ENCODE data around the gene RPS6KA5. TPM values are rescaled to one million over a fixed set of nuclear protein-coding genes. Genes with fewer than 3 reads are reported as not detected.

Gene RPS6KA5
- total RNA-seq, 1 experiment from 2014 or later = 3.8 TPM

GRCh38 chr14:90893510-90893909 lies 166.9 kb downstream of the RPS6KA5 start:
- Histone ChIP-seq H2AFZ (ENCODE audit: low read length) (no peak overlapping the region), H3K14ac (ENCODE audit: insufficient read depth, low read length) (no peak overlapping the region), H2BK120ac (ENCODE audit: low read depth, low read length, poor library complexity, severe bottlenecking) (no peak overlapping the region), H3K18ac (ENCODE audit: insufficient read length, low read depth, low read length) (no peak overlapping the region), H3K27ac (ENCODE audit: insufficient read length, low read depth, low read length) (no peak overlapping the region), H2AK5ac (ENCODE audit: insufficient read length, low read length) (no peak overlapping the region), H3K27me3 (ENCODE audit: insufficient read depth, low read length) (no peaks in the 10 kb centered on the region), H3K56ac (ENCODE audit: insufficient read length, low read depth, low read length) (no peak overlapping the region), H2BK12ac (ENCODE audit: insufficient read length, low read depth, low read length) (no peak overlapping the region), H2BK15ac (ENCODE audit: low read depth, low read length) (no peak overlapping the region), H2BK5ac (ENCODE audit: insufficient read length, low read length) (no peak overlapping the region), H4K8ac (replicated peaks; ENCODE audit: insufficient read length, low read depth, low read length) (no peak overlapping the region), H3K9ac (ENCODE audit: extremely low read depth, insufficient read length, low read length) (no peak overlapping the region), H4K5ac (ENCODE audit: insufficient read length, low read depth, low read length) (no peak overlapping the region), H3K9me3 (ENCODE audit: control insufficient read depth, low read depth, low read length) (no peaks in the 10 kb centered on the region), H3K23ac (ENCODE audit: insufficient read length, low read depth, low read length) (no peak overlapping the region), H3K79me1 (ENCODE audit: insufficient read depth, low read depth, low read length, poor library complexity, severe bottlenecking) (no peaks in the 10 kb centered on the region), H3K4me1 (ENCODE audit: insufficient read depth, low read length) (no peaks in the 10 kb centered on the region), H3K4ac (ENCODE audit: low read depth, low read length) (no peak overlapping the region), H3T11ph (ENCODE audit: low read length) (no peak overlapping the region), H4K91ac (ENCODE audit: insufficient read length, low read depth, low read length) (no peak overlapping the region), H3K79me2 (ENCODE audit: insufficient read depth, low read length) (no peaks in the 10 kb centered on the region), H3K4me2 (ENCODE audit: insufficient read depth, insufficient read length, low read length) (no peak overlapping the region), H2BK20ac (ENCODE audit: low read depth, low read length, poor library complexity, severe bottlenecking) (no peak overlapping the region), H3K23me2 (ENCODE audit: insufficient read length, low read depth, low read length, poor library complexity, severe bottlenecking) (no peaks in the 10 kb centered on the region), H4K20me1 (ENCODE audit: control insufficient read depth, insufficient read depth, insufficient read length) (no peaks in the 10 kb centered on the region)
- TF ChIP-seq, protein P1, sequence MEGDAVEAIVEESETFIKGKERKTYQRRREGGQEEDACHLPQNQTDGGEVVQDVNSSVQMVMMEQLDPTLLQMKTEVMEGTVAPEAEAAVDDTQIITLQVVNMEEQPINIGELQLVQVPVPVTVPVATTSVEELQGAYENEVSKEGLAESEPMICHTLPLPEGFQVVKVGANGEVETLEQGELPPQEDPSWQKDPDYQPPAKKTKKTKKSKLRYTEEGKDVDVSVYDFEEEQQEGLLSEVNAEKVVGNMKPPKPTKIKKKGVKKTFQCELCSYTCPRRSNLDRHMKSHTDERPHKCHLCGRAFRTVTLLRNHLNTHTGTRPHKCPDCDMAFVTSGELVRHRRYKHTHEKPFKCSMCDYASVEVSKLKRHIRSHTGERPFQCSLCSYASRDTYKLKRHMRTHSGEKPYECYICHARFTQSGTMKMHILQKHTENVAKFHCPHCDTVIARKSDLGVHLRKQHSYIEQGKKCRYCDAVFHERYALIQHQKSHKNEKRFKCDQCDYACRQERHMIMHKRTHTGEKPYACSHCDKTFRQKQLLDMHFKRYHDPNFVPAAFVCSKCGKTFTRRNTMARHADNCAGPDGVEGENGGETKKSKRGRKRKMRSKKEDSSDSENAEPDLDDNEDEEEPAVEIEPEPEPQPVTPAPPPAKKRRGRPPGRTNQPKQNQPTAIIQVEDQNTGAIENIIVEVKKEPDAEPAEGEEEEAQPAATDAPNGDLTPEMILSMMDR (conservative IDR thresholded peaks at IDR 0.05) = no peak
- Mint-ChIP-seq H3K4me3 (no peak overlapping the region), H3K4me1 (peaks cover under 1 to 1% of the 10 kb centered on the region in 2 experiments; a peak in 3 of 4 replicates), H3K27ac (no peak overlapping the region), H3K9me3 (no peaks in the 10 kb centered on the region), H3K27me3 (ENCODE audit: low read depth) (no peaks in the 10 kb centered on the region), H3K36me3 (ENCODE audit: insufficient read depth in 1 of 3, low read depth in 3 of 3) (no peaks in the 10 kb centered on the region)
- no peak for DNase-seq
- no CpG with 5 or more reads among the region's 2 CpGs for WGBS (ENCODE audit: extremely low coverage, insufficient read length, low lambda C conversion rate)
